ENCODE results near the gene KIF17.
"Not testable (repeated sequence)": the region's sequence is repeated elsewhere in the genome, so short reads cannot be mapped to it uniquely, and the experiment has no call there.

The KIF17 gene

DNA sequence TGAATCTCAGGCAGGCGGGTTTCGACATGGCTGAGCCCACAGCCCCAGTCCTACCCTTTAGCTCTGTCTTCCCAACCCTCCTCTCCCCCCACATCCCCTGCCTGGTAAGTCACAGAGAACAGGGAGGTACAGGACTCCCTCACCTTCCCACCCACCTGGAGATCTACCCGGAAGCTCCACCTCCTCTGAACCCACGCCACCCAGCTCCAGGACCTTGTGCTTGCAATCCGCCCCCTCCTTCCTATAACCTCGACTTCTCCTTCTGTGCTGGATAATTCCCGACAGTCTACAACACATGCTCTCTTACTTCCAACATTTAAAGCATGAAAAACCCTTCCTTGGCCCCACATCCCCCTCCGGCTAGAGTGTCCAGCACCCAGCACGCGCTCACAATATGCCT lies 22.3 kb downstream of the KIF17 start:
- DNase-seq (ENCODE audit: extremely low read depth in 1 of 2, low read depth in 1 of 2) = no peak

DNA sequence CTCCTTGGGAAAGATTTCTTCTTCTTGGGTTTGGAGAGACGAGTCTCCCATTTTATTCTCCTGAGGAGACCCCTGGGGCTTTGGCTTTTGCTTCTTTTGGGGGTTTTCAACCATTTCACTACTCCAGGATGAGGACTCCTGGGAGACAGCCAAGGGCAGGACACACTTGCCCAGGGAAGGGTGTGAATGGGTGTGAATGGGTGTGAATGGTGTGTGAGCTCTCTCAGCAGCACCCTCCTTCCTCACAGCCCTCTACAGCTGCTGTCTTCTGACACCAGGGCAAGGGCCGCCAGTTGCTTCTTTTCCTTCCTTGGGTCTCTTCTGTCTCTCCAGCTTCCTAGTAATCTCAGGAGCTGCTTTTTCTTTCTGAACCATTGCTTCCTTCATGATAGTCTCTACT lies 24.2 kb downstream of the KIF17 start:
- no peak for DNase-seq (ENCODE audit: extremely low read depth in 1 of 2, low read depth in 1 of 2)

DNA sequence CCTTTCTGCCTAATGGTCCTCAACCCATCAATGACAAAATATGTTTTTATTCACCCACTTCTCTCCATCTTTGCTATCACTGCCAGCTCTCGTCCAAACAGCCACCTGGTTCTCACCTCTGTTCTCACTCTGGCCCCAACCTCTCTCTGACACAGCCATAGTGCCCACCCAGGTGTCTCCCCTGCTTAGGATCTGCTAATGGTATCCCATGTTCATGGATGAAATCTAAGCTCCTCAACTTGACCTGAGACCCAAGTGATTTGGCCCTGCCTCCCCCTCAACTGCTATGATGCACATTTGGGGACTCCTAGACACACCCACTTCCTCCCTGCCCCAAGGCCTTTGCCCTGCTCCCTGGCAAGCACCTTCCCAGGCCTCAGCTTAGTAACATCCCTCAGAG lies 25.9 kb downstream of the KIF17 start:
- no peak for DNase-seq (ENCODE audit: extremely low read depth in 1 of 2, low read depth in 1 of 2)

DNA sequence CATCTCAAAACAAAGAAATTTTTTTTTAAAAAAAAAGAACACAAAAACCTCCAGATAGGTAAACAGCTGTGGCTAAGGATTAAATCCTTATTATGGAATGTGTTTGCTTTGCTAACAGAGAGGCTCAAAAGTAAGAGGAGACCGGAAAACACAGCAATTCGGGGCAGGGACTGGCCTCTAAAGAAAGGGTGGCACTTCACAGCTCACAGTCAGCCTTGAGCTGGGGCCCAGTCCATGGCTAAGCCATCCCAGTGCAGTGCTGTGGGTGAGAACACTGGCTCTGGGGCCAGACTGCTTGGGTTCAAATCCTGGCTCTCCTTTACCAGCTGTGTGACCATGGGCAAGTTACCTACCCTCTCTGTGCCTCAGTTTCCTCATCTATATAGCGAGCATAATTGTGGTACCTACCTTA lies 28.2 kb downstream of the KIF17 start:
- no peak for DNase-seq (ENCODE audit: extremely low read depth in 1 of 2, low read depth in 1 of 2)

DNA sequence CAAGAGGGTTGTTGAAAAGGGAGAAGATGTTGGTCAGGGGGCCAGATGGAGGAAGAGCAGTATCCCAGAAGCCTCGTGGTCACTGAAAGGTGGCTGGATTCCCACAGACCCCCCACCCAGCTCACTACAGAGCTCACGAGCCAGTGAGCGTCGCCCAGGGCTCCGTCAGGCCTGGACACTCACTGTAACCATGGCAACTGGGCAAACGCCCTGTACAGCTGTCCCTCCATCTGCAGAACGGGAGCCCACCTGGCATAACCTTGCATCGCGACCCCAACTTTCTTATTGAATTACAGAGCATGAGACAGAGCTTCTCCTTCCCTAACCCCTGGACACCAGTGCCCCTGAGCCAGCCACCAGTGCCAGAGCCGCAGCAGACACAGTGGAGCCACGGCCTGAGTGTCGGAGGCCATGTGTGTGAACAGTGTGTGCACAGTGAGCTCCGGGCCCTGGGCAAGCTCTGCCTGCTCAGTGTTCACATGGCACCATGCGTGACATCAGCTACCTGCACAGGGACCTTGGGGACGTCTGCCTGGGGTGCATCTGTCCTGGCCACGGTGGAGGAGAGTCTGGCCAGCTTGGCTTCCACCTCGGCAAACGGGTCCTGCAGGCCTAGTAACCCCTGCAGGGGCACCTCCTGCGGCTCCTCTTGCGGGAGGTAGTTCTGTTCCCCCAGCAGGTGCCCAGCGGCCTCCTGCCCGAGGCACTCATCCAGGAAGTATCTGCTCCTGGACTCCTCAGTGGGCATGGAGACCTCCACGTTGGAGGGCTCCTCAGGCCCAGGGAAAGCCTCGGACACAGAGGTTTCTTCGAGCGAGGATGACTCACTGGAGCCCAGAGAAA lies 30.7 kb downstream of the KIF17 start:
- no peak for DNase-seq (ENCODE audit: extremely low read depth in 1 of 2, low read depth in 1 of 2)

DNA sequence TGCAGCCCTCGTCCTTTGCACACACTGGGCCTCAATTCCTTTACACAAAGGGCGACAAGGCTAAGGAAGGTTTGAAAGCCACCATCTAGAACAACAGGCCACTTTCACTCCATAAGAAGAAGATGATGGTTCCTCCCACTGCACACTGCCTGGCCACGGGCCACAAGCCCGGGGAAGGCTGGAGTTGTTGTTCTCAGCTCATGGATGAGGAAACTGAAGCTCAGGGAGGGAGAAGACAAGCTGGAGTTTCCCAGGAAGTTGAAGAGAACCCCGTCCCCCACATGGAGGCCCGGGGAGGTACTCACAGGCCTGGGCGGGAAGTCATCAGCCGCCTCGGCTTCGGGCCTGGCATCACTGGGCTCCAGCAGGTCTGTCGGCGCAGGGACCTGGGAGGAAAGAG lies 32.1 kb downstream of the KIF17 start:
- no peak for DNase-seq (ENCODE audit: extremely low read depth in 1 of 2, low read depth in 1 of 2)

DNA sequence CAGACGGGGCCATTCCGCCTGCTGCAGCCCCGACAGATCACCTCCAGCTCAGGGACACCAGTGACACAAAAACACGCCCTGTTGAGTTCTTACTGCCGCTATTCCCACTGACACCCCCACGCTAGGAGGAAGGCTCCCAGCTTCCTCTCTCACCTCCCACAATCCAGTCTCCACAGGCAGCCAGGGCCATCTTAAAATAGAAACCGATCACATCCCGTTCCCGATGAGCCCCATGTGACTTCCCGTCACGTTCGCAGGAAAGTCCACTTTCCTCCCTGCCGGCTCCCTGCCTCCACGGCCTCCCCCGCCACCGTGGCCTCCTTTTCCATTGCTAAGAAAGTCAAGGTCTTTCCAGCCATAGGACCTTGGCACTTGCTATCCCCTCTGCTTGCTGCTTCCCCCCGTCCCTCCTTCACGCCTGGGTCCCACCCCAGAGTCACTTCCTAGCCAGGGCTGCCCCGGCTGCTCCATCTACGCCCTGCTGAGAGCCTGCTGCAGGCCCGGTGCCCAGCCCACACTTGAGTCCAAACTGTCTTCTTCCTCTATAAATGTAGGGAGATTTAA lies 32.6 kb downstream of the KIF17 start:
- DNase-seq (ENCODE audit: extremely low read depth in 1 of 2, low read depth in 1 of 2) = no peak

DNA sequence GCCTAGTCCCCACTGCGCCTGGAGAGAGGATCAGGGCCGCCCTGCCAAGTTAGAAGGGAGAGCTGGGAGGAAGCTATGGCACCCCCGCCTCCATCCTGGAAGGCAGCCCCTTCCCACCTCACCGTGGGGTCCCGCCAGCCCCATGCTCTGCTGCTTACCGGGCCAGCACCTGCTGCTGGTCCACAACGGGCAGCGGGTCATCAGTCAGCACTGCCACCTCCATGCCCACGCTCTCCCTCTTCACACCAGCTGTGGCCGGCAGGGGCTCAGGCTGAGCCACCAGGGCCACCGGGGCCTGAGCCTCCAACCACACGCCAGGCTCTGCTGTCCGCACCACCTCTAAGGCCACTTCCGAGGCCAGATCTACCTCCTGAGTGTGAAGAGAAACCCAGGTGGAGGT lies 33.2 kb downstream of the KIF17 start:
- no peak for DNase-seq (ENCODE audit: extremely low read depth in 1 of 2, low read depth in 1 of 2)

DNA sequence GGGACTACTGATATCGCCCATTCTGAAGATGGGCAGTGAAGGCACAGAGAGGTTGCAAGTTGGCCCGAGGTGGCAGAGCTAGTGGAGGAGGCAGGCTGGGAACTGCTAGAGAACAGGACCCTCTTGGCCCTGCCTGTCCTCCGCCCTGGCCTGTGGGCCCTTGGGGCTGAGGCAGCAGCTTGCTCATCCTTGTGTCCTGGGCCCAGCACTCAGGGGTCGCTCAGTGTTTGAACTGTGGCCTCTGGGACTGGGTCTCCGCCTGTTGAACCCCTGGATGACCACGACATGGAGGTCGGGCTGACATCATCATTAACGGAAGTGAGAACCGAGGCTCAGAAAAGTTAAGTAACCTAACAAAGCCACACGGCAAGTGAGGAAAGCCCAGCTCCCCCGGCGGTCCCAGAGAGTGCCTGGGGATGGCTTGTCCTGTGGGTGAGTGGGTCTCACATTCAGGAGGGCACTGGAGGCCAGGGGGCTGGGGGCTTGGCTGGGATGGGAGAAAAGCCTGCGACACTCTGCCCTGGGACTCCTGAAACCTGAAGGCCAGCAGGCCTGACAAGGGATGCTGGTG lies 33.7 kb downstream of the KIF17 start:
- DNase-seq (ENCODE audit: extremely low read depth in 1 of 2, low read depth in 1 of 2) = no peak

DNA sequence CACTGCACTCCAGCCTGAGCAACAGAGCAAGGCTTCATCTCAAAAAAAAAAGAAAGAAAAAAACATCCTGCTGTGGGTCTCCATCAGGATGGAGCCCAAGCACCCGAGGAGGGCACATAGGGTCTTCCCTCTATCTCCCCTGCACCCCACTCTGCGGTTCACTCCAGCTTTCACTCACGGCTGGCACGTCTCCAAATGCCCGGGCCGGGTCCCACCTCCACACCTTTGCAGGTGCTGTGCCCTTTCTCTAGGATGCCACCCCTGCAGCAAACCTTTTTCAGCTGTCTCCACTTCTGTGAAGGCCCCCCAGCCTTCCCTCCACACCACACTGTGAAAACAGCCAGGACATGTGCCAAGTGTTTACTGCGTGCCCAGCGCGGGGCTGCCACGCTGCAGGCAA lies 34.2 kb downstream of the KIF17 start:
- no peak for DNase-seq (ENCODE audit: extremely low read depth in 1 of 2, low read depth in 1 of 2)

DNA sequence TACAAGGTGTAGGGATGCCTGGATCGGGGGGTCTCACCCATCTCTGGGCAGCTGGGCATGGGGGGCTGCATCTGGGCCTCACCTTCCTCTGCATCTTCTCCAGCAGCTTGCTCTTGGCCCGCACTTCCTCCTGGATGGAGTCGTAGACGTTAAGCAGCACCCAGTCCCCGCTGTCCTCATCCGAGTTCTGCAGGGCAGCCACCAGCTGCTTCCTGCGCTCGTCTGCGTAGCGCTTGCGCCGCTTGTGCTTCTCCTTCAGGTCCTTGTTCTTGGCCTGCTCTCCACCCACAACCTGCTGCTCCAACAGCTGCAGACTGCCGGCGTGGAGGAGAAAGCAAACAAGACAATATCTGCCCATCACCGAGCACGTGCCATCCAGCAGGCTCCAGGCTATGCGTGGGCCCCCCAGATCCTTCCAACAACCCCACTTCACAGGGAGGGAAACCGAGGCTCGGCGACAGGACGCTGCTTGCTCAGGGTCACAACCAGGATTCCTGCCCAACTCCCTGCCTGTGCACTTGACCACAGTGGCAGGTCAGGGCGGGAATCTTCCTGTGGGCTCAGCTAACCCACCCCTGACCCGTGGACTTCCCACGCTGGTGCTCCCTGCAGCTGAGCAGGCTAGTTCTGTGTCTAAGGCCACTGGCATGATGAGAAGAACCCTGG lies 35.1 kb downstream of the KIF17 start:
- DNase-seq (ENCODE audit: extremely low read depth in 1 of 2, low read depth in 1 of 2) = no peak

DNA sequence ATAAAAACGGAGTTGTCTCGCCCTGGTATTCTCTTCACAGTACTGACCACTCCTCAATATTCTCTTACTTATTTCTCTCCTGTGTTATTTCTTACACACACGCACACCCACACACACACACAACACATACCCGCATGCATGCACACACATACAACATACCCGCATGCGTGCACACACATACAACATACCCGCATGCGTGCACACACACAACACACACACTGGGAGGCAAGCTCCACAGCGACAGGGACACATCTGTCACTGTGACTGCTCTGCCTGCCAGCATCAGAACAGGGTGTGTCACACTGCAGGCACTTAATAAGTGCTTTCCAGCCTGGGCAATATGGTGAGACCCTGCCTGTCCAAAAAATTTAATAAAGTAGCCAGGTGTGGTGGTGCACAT lies 35.8 kb downstream of the KIF17 start:
- no peak for DNase-seq (ENCODE audit: extremely low read depth in 1 of 2, low read depth in 1 of 2)

DNA sequence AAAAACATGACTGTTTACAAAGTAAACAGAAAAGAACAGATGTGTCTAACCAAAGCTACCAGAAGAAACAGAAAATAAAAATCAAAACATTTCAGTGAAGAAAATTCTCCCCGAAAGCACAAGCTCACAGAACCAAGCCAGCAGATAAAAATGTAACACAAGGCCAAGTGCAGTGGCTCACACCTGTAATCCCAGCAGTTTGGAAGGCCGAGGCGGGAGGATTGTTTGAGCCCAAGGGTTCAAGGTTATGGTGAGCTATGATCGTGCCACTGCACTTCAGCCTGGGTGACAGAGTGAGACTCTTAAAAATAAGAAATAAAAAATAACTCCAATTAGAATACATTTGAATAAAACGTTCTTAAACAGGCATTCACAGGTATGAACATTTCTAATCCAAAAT lies 37.5 kb downstream of the KIF17 start:
- DNase-seq (ENCODE audit: extremely low read depth in 1 of 2, low read depth in 1 of 2) = no peak

DNA sequence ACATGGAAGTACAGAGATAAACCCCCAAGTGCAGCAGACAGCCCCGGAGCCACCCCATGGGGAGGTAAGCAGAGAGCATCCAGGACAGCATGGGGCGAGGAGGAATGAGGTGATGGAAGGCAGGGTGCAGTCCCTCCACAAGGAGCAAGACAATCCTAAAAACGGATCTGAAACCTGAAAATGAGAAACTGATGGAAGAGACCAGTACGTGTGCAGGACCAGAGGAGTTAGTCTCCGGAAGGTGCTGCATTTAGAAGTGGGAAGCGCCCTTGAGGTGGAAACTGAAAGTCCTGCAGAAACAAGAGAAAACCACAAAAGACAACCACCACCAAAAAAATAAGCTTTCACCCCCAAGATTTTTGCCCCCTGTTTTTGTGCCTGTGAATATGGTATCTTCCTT lies 39.2 kb downstream of the KIF17 start:
- DNase-seq (ENCODE audit: extremely low read depth in 1 of 2, low read depth in 1 of 2) = no peak

DNA sequence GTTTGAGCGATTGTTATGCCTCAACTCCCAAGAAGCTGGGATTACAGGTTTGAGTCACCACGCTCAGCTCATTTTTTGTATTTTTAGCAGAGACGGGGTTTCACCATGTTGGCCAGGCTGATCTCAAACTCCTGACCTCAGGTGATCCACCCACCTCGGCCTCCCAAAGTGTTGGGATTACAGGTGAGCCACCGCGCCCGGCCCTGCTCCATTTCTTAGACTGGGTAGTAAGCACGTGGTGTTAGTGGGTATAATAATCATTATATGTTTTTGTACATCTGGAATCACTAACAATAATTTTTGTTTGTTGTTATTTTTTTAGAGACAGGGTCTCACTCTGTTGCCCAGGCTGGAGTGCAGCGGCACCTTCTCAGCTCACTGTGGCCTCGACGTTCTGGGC lies 44.2 kb downstream of the KIF17 start:
- DNase-seq (ENCODE audit: extremely low read depth in 1 of 2, low read depth in 1 of 2) = not testable (repeated sequence)

DNA sequence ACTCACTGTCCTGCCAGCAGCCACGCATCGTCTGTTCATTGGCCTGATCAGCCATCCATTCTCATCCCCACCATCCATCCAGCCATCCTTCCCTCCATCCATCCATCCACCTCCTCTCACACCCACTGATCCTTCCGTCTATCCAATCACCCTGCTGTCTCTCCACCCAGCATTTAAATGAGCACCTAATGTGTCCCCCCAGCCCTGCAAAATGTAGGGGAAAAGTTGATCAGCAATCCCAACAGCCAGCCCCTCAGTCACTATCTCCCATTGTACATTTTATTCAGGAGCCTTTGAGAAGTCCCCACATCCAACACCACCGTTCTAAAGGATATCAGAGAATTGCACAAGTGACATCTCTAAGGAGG lies 45.6 kb downstream of the KIF17 start:
- DNase-seq (ENCODE audit: extremely low read depth in 1 of 2, low read depth in 1 of 2) = no peak

DNA sequence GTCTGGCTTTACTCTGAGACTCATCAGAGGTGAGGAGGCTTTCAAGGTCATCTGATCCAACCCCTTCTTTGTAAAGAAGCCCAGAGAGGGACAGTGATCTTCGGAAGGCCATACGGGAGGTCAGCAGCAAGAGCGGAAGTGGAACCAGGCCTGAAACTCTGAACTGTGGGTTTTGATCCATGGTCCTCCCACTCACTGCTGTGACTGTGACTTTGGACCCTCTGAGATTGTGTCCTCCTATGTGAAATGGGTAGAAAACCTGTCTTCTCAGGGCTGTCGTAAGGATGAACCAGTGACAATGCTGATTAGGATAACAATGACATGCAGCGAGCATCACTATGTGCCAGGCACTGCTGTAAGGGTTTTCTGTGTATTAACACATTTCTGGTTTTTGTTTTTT lies 46.9 kb downstream of the KIF17 start:
- no peak for DNase-seq (ENCODE audit: extremely low read depth in 1 of 2, low read depth in 1 of 2)

DNA sequence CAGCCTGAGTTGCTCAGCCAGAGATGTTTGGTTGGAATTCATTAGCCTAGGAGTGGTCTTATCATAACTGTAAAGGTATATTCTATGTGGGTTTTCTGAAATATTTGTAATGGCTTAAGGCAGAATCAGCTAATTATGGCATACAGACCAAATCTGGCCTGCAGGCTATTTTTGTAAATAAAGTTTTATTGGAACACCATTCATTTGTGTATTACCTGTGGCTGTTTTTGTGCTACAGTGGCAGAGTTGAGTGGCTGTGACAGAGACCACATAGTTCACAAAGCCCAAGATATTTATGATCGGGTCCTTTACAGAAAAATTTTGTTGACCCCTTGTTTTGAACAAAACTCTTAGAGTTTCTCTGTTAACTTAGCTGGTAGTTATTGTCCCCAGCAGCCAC lies 49.2 kb downstream of the KIF17 start:
- no peak for DNase-seq (ENCODE audit: extremely low read depth in 1 of 2, low read depth in 1 of 2)

DNA sequence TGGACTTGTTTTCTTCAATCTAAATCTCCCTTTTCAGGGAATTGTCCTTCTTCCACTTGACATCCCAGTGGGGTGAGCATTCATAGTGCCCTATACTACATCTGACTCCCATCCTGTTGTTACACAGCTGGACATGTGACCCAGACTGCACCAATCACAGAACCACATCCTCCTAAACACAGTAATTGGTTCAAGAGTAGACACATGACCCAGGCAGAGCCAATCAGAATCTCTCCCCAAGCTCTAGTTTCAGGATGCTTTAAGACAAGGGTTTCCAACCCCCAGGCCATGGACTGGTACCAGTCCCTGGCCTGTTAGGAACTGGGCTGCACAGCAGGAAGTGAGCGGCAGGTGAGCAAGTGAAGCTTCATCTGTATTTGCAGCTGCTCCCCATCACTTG lies 51.0 kb downstream of the KIF17 start:
- no peak for DNase-seq (ENCODE audit: extremely low read depth in 1 of 2, low read depth in 1 of 2)

DNA sequence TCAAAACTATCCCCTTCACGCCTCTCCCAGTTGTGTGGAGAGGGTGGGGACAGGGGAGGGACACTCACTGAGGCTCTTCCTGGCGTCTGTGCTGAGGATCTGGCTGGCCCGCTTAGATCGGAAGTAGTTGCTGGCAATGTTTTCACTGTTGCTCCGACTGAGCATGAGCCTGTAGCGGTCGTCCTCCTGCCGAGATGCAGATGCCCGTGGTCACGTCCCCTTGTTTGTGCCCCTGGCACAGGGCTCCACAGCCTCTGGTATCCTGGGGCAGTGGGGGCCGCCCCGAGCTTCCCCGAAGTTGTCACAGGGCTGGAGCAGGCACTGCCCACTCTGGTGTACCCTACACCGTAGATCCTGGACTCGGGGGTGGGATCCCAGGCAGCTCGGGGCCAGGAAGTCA lies 51.7 kb downstream of the KIF17 start:
- no peak for DNase-seq (ENCODE audit: extremely low read depth in 1 of 2, low read depth in 1 of 2)

DNA sequence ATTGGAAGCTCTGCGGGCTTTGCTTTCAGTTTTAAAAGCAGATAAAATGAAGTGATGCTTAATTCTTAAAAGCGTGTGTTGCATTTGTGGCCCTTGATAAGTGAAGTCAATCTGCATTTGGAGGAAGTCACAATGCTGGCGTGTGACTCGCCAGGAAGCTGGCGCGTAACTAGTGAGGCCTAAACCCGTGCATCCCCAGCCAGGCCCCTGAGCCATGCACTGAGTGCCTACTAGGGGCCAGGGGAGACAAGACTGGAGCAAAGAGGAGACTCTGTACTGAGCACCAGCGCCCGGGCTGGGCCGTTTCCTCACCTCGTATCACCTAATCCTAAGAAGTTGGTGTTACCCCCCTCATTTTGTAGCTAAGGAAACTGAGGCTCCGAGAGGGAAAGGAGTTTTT lies 52.1 kb downstream of the KIF17 start:
- DNase-seq (ENCODE audit: extremely low read depth in 1 of 2, low read depth in 1 of 2) = no peak
